Calu3 (cell line): ENCODE results near the gene CEP128. TPM values are rescaled to one million over a fixed set of nuclear protein-coding genes. Genes with fewer than 3 reads are reported as not detected.

Experiments
- BruUV-seq: library from RNA; stranded (reverse); fragments of 400-500 nt; replicated peaks from 2 replicates; lab custom pipeline; 2021; lab: Mats Ljungman, UMichigan
- CTCF ChIA-PET: fragments of 300-600 bp; sonication (Branson Sonifier 250); formaldehyde crosslinking; loops from one replicate; lab custom pipeline; 2022; ENCODE audit warnings: antibody characterized with exemption; lab: Charles Lee
- DNase-seq: peaks from one replicate; pipeline ENCODE4 v3.0.0; 2022
- H3K27ac Mint-ChIP-seq: one replicate; pipeline ENCODE4 v1.8.0; 2022; ENCODE audit warnings: mixed read lengths; ENCODE audit not compliant: unreplicated experiment
- H3K27me3 Mint-ChIP-seq: one replicate; pipeline ENCODE4 v1.8.0; 2022; ENCODE audit warnings: mixed read lengths; ENCODE audit not compliant: unreplicated experiment
- H3K36me3 Mint-ChIP-seq: one replicate; pipeline ENCODE4 v1.8.0; 2022; ENCODE audit warnings: mild to moderate bottlenecking, moderate library complexity, mixed read lengths; ENCODE audit not compliant: insufficient read depth, unreplicated experiment
- H3K4me1 Mint-ChIP-seq: one replicate; pipeline ENCODE4 v1.8.0; 2022; ENCODE audit warnings: mild to moderate bottlenecking, low read depth, mixed read lengths; ENCODE audit not compliant: unreplicated experiment
- H3K4me3 Mint-ChIP-seq: one replicate; pipeline ENCODE4 v1.8.0; 2022; ENCODE audit warnings: mild to moderate bottlenecking, low read depth, moderate library complexity, mixed read lengths; ENCODE audit not compliant: unreplicated experiment
- H3K9me3 Mint-ChIP-seq: one replicate; pipeline ENCODE4 v1.8.0; 2022; ENCODE audit warnings: low read depth, mixed read lengths; ENCODE audit not compliant: unreplicated experiment
- intact Hi-C: fragments of 100-400 bp; cut with micrococcal nuclease; formaldehyde crosslinking; loops from one replicate; pipeline ENCODE4 v1.10.0; 2022; ENCODE audit not compliant: unreplicated experiment
- total RNA-seq: library from RNA; stranded (reverse); gene quantifications from 2 replicates; pipeline ENCODE4 v1.2.3, GENCODE V29; 2022
- TF ChIP-seq, protein P1 (sequence below): fragments of 200-600 bp; IDR thresholded peaks from one replicate; pipeline ENCODE4 v1.8.0; 2022; ENCODE audit warnings: antibody characterized with exemption; ENCODE audit not compliant: unreplicated experiment

The CEP128 gene
- total RNA-seq, 1 experiment from 2014 or later, result 22.9 TPM

GRCh38 chr14:80565001-80565400 is 376.5 kb downstream of the CEP128 start:
- Mint-ChIP-seq H3K27ac (no peak overlapping the region), H3K36me3 (no peaks in the 10 kb centered on the region), H3K4me1 (peaks cover 22% of the 10 kb centered on the region), H3K4me3 (no peak overlapping the region), H3K9me3 (no peaks in the 10 kb centered on the region), H3K27me3 (no peaks in the 10 kb centered on the region)
- CTCF ChIA-PET, result no interaction called here
- intact Hi-C loops, result no loop called here
- TF ChIP-seq, protein P1, sequence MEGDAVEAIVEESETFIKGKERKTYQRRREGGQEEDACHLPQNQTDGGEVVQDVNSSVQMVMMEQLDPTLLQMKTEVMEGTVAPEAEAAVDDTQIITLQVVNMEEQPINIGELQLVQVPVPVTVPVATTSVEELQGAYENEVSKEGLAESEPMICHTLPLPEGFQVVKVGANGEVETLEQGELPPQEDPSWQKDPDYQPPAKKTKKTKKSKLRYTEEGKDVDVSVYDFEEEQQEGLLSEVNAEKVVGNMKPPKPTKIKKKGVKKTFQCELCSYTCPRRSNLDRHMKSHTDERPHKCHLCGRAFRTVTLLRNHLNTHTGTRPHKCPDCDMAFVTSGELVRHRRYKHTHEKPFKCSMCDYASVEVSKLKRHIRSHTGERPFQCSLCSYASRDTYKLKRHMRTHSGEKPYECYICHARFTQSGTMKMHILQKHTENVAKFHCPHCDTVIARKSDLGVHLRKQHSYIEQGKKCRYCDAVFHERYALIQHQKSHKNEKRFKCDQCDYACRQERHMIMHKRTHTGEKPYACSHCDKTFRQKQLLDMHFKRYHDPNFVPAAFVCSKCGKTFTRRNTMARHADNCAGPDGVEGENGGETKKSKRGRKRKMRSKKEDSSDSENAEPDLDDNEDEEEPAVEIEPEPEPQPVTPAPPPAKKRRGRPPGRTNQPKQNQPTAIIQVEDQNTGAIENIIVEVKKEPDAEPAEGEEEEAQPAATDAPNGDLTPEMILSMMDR, result no peak
- DNase-seq, result no peak
- no TSS peak for BruUV-seq

- no peak overlapping the region for H3K4me3 Mint-ChIP-seq
- TF ChIP-seq, protein P1, result no peak
- no TSS peak for BruUV-seq
- H3K27me3 Mint-ChIP-seq, result no peaks in the 10 kb centered on the region
- no peaks in the 10 kb centered on the region for H3K9me3 Mint-ChIP-seq
- DNase-seq, result no peak
- H3K27ac Mint-ChIP-seq, result no peak overlapping the region
- CTCF ChIA-PET, result interaction anchor here (0.6 kb wide), 1 partner anchor 398 kb away, joined by 3 read pairs; no protein-coding TSS in a partner anchor
- H3K4me1 Mint-ChIP-seq, result peaks cover 22% of the 10 kb centered on the region
- intact Hi-C loops, result no loop called here
- H3K36me3 Mint-ChIP-seq, result no peaks in the 10 kb centered on the region
These were observed 377.5 kb downstream of the CEP128 start for GRCh38 chr14:80564051-80564450.

DNA sequence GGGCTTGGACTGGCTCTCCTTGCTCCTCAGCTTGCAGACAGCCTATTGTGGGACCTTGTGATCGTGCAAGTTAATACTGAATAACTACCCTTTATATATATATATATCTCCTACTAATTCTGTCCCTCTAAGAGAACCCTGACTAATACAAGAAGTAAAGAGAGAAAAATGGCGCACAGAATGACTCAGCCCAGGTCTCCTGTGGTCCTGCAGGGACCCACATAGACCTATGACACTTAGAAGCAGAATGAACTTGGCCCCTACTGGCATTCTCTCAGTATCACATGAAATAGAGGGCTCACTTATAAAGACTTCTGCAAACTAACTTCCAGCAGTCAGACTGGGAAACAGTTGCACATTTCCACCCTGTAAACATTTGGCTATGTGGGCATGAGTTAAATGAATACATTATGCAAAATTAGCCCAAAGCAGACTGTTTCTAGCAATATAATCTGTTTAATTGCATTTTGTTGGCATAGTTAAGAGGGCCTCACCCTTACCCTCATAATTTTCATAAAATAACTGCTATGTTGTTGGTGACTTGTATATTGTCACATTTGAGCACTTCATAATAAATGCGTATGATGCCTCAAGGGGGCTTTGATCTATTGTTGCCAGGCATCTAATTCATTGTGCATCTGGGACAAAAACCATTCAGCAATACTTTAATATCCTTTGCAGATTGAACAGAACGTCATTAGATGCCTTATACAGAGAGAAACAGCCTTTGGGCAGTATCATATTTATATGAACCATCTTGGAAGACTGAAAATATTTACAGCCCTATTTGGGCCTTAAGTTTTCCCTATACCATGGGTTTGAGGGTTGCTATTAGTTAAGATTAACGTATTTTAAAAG is 380.5 kb downstream of the CEP128 start:
- no TSS peak for BruUV-seq
- CTCF ChIA-PET, result no interaction called here
- DNase-seq, result no peak
- TF ChIP-seq, protein P1, result no peak
- Mint-ChIP-seq H3K27me3 (no peaks in the 10 kb centered on the region), H3K9me3 (no peaks in the 10 kb centered on the region), H3K4me1 (no peaks in the 10 kb centered on the region), H3K27ac (no peak overlapping the region), H3K36me3 (no peaks in the 10 kb centered on the region), H3K4me3 (no peak overlapping the region)
- intact Hi-C loops, result no loop called here

GRCh38 chr14:80554139-80554538 is 387.4 kb downstream of the CEP128 start:
- no peak for DNase-seq
- no peaks in the 10 kb centered on the region for H3K4me1 Mint-ChIP-seq

More at GRCh38 chr14:80554139-80554538, 387.4 kb downstream of the CEP128 start:
- Mint-ChIP-seq H3K36me3 (no peaks in the 10 kb centered on the region), H3K27me3 (no peaks in the 10 kb centered on the region), H3K4me3 (no peak overlapping the region), H3K27ac (no peak overlapping the region), H3K9me3 (no peaks in the 10 kb centered on the region)
- BruUV-seq, result no TSS peak
- intact Hi-C loops, result no loop called here
- TF ChIP-seq, protein P1, result no peak
- CTCF ChIA-PET, result interaction anchor here (0.7 kb wide), 1 partner anchor 48 kb away, joined by 3 read pairs; no protein-coding TSS in a partner anchor
